ENCODE data around the gene VWA1.

Gene VWA1

GRCh38 chr1:1393014-1393413 is 42.5 kb upstream of the VWA1 start (continued):
- TF ChIP-seq PATZ1 (CRISPR knock-in tag; IDR thresholded peaks at IDR 0.05; ENCODE audit: borderline replicate concordance) (no peak), ZFP3 (CRISPR knock-in tag; IDR thresholded peaks at IDR 0.05) (no peak), TCF4 (CRISPR knock-in tag; IDR thresholded peaks at IDR 0.05; ENCODE audit: borderline replicate concordance) (no peak)

- TF ChIP-seq PATZ1 (CRISPR knock-in tag; IDR thresholded peaks at IDR 0.05; ENCODE audit: borderline replicate concordance) (no peak), ZC3H10 (CRISPR knock-in tag; IDR thresholded peaks at IDR 0.05) (no peak), TCF4 (CRISPR knock-in tag; IDR thresholded peaks at IDR 0.05; ENCODE audit: borderline replicate concordance) (no peak), ESRRG (CRISPR knock-in tag; IDR thresholded peaks at IDR 0.05) (no peak), ZFP30 (CRISPR knock-in tag; IDR thresholded peaks at IDR 0.05) (no peak), BACH2 (CRISPR knock-in tag; IDR thresholded peaks at IDR 0.05; ENCODE audit: borderline replicate concordance) (no peak), ZNF8 (CRISPR knock-in tag; IDR thresholded peaks at IDR 0.05) (no peak), TOX (CRISPR knock-in tag; IDR thresholded peaks at IDR 0.05; ENCODE audit: borderline replicate concordance) (no peak), ZNF565 (CRISPR knock-in tag; conservative IDR thresholded peaks at IDR 0.05; ENCODE audit: low read depth) (no peak), POU6F1 (CRISPR knock-in tag; IDR thresholded peaks at IDR 0.05; ENCODE audit: borderline replicate concordance, low read depth) (no peak), ISL1 (CRISPR knock-in tag; IDR thresholded peaks at IDR 0.05) (no peak), RARB (CRISPR knock-in tag; IDR thresholded peaks at IDR 0.05) (no peak)
- ATAC-seq: no peak
Observed at GRCh38 chr1:1393428-1393827, 42.1 kb upstream of the VWA1 start.

- no peak for ATAC-seq
- no peak for TF ChIP-seq TCF4 (CRISPR knock-in tag; IDR thresholded peaks at IDR 0.05; ENCODE audit: borderline replicate concordance)
- no peak for TF ChIP-seq TSHZ2 (CRISPR knock-in tag; IDR thresholded peaks at IDR 0.05)
- no peak for TF ChIP-seq CSRNP3 (CRISPR knock-in tag; IDR thresholded peaks at IDR 0.05)
- TF ChIP-seq POU6F1 (CRISPR knock-in tag; IDR thresholded peaks at IDR 0.05; ENCODE audit: borderline replicate concordance, low read depth): no peak
- TF ChIP-seq ZC3H10 (CRISPR knock-in tag; IDR thresholded peaks at IDR 0.05): no peak
- TF ChIP-seq ZNF8 (CRISPR knock-in tag; IDR thresholded peaks at IDR 0.05): no peak
- no peak for TF ChIP-seq GLIS3 (CRISPR knock-in tag; IDR thresholded peaks at IDR 0.05)
- no peak for TF ChIP-seq TOX (CRISPR knock-in tag; IDR thresholded peaks at IDR 0.05; ENCODE audit: borderline replicate concordance)
- TF ChIP-seq PATZ1 (CRISPR knock-in tag; IDR thresholded peaks at IDR 0.05; ENCODE audit: borderline replicate concordance): no peak
Observed at GRCh38 chr1:1394116-1394515, 41.4 kb upstream of the VWA1 start.
